HG03442 (cell line): ENCODE measurements around the gene SPTBN4.
A peak's percentile ranks its signal among the peaks of the same experiment; 100 is the strongest.
"Not testable (repeated sequence)": the region's sequence is repeated elsewhere in the genome, so short reads cannot be mapped to it uniquely, and the experiment has no call there.

Experiments
- ATAC-seq: cut with Tn5 transposase; IDR thresholded peaks from one replicate; pipeline ENCODE4 v1.9.1; 2021; ENCODE audit warnings: mild to moderate bottlenecking, moderate library complexity; ENCODE audit not compliant: unreplicated experiment

The SPTBN4 gene

GRCh38 chr19:40559394-40559793 is 92.6 kb downstream of the SPTBN4 start:
- no peak for ATAC-seq

- ATAC-seq, result no peak
These were observed 93.3 kb downstream of the SPTBN4 start for GRCh38 chr19:40560092-40560507.

- no peak for ATAC-seq
These were observed 95.1 kb downstream of the SPTBN4 start for GRCh38 chr19:40561947-40562346.

DNA sequence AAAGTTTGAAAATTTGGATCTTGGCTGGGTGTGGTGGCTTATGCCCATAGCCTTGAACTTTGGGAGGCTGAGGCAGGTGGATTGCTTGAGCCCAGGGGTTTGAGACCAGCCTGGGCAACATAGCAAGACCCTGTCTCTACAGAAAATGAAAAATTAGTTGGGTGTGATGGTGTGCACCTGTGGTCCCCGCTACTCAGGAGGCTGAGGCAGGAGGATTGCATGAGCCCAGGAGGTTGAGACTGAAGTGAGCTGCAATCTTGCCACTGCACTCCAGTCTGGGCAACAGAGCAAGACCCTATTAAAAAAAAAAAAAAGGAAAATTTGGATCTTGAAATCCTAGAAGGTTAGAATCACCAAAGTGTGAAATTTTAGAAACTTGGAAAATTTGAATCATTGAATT is 97.7 kb downstream of the SPTBN4 start:
- not testable (repeated sequence) for ATAC-seq

- no peak for ATAC-seq
These were observed 98.6 kb downstream of the SPTBN4 start for GRCh38 chr19:40565355-40565754.

DNA sequence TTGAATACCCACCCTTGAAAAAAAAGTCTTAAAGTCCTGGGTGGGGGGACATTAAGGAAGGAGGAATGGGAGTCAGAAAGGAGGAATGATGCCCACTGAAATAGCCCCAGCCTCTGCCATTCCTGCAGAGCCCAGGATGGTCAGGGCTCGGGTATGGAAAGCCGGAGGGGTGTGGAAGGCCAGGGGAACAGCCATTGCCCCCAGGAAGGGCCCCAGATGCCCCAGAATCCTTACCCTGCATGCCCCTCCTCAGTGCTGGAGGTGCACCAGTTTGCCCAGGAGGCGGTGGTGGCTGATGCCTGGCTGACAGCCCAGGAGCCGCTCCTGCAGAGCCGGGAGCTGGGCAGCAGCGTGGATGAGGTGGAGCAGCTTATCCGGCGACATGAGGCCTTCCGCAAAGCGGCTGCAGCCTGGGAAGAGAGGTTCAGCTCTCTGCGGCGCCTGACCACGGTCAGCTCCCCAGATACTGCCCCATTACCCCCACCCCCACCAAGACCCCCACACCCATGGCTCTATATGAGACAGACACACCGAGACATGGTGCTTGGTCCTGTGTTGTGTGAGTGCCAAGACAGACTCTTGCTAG is 99.2 kb downstream of the SPTBN4 start:
- no peak for ATAC-seq

- ATAC-seq, result no peak
These were observed 100.4 kb downstream of the SPTBN4 start for GRCh38 chr19:40567040-40567749.

DNA sequence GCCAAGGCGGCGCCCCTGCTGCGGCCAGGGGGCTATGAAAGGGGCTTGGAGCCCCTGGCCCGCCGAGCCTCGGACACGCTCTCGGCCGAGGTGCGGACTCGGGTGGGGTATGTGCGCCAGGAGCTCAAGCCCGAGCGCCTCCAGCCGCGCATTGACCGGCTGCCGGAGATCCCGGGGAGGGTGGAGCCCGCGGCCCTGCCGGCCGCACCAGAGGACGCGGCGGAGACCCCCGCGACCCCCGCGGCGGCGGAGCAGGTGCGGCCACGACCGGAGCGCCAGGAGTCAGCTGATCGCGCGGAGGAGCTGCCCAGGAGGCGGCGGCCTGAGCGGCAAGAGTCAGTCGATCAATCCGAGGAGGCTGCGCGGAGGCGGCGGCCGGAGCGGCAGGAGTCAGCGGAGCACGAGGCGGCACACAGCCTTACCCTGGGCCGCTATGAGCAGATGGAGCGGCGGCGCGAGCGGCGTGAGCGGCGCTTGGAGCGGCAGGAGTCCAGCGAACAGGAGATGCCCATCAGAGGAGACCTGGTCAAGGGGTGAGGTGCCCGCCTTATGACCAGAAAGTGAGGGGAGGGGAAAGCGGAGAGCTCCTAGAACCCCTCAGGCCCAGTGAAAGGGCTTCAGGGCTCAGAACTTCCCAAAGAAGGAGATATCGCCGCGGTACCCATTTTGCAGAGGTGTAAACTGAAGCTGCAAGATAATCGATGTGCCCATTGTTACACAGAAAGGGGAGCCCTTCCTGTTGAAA is 101.1 kb downstream of the SPTBN4 start:
- no peak for ATAC-seq

- peak; percentile 75 for ATAC-seq
These were observed 103.7 kb downstream of the SPTBN4 start for GRCh38 chr19:40570313-40571004.

- no peak for ATAC-seq
These were observed 104.2 kb downstream of the SPTBN4 start for GRCh38 chr19:40571005-40571318.

DNA sequence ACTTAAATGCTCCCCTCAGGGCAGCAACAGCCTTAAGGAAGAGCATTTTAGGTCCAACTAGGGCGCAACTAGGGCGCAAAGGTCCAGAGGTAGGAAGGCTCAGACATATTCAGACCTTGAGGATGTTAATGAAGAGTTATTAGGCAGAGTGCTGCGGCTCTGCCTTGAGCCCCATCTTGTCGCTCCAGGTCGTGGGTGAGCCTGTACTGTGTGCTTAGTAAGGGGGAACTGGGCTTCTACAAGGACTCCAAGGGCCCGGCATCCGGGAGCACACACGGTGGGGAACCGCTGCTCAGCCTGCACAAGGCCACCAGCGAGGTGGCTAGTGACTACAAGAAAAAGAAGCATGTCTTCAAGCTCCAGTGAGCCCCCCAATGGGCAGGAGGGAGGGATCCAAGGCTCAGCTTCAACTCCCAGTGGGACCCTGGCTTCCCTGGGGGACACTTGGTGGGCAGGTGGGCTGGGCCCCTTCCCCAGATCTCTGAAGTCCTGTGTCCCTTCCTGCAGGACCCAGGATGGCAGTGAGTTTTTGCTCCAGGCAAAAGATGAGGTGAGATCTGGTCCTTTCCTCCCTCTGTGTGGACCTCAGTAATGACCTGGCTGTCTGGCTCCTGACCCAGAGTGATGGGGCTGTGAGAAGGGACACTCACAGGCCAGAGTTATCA is 105.2 kb downstream of the SPTBN4 start:
- no peak for ATAC-seq

DNA sequence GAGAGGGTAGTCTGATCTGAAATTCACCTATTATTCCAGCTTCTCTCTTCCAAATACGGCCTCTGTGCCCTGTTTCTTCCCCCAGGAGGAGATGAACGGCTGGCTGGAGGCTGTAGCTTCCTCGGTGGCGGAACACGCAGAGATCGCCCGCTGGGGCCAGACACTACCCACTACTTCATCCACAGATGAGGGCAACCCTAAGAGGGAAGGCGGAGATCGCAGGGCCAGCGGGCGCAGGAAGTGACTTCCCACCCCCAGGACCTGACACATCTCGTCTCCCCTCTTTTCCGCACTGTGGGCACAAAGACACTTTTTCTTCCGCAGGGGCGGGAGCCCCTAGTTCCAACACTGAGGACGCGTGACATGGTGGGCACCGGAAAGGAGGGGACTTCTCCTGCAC is 108.5 kb downstream of the SPTBN4 start:
- no peak for ATAC-seq

GRCh38 chr19:40576151-40576584 is 109.4 kb downstream of the SPTBN4 start:
- ATAC-seq, result no peak

DNA sequence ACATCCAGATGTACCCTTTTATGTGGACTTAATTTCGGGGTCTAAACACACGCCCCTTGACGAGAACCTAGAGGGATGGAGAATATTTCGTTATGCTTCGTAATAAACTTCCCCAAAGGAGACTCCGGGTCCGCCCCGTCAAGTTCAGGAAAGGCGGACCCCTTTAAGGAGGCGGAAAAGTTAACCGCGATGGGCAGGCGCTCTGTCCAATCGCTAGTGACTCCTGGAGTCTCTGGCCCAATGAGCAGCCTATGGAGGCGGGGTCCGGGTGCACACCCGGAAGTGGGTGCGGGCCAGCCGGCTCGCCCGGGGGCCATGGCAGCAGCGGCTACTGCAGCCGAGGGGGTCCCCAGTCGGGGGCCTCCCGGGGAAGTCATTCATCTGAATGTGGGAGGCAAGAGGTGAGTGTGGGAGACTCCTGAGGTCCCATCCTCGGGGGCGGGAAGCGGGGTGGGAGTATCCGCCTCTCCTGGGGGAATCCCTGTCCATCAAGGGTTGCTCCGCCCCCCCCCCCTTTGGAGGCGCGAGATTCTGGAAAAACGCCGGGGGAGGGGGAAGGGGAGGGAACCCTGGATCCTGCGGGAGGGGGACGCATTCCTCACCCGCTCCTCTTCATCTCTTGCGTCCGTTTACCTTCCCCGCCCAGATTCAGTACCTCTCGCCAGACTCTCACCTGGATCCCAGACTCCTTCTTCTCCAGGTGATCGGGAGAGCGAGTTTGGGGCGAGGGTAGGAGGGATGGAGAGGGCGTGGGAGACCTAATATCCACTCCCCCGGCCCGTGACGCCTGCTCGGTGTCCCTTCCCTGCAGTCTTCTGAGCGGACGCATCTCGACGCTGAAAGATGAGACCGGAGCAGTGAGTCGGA is 110.0 kb downstream of the SPTBN4 start, which contains the start of gene SHKBP1:
Gene SHKBP1, plus strand, starts transcription at position 289 of the 867 bp plus-strand sequence. Its CDS starts 27 bp downstream, at position 316.
- ATAC-seq, result peak; percentile 94

DNA sequence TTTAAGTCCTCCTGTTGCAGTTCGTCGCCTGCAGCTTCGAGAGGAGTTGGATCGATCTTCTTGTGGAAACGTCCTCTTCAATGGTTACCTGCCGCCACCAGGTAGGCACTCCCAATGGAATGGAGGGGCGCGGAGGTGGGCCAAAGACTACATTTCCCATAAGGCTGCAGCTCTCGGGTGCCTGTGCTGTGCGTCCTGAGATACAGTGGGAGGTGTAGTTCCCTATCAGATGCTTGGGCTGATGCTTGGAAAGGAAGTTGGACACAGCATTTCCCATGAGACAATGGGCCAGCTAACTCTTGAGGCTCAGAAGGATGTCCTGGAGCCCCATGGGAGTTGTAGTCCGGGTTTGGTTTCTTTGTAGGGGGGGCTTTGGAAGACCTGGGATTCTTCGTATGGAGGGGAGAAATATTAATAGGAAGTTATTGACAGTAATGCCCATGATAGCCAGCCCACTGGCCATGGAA is 111.7 kb downstream of the SPTBN4 start:
- ATAC-seq, result no peak

GRCh38 chr19:40580619-40581018 is 113.8 kb downstream of the SPTBN4 start:
- ATAC-seq, result no peak

DNA sequence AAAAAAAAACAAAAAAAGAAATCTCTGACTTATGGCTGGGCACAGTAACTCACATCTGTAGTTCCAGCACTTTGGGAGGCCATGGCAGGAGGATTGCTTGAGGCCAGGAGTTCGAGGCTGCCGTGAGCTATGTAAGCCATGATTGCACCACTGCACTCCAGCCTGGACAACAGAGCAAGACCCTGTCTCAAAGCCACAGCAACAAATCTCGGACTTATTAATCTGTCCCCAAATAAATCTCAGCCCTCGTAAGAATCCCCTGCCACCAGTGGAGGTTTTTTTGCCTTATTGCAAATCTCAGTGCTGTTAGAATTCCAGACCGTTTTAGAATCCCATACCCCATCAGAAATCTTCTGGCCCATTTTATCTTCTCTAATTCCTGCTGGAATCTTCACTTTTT is 114.7 kb downstream of the SPTBN4 start:
- ATAC-seq, result no peak

GRCh38 chr19:40582467-40582866 is 115.7 kb downstream of the SPTBN4 start:
- no peak for ATAC-seq

- ATAC-seq, result no peak
These were observed 116.5 kb downstream of the SPTBN4 start for GRCh38 chr19:40583283-40583682.

GRCh38 chr19:40584007-40584406 is 117.2 kb downstream of the SPTBN4 start:
- ATAC-seq, result no peak
